Transverse colon (tissue), 4 donors: ENCODE data around the gene SH3RF3.

ENCODE experiments used
- CTCF ChIP-seq, 5 experiments: fragments of 200-600 bp in 3 of 5; fragments of 450-650 bp in 2 of 5; sonication (generic) in 3 of 5; IDR thresholded peaks; 1 replicate in 2 of 5; 2 replicates in 3 of 5; pipeline ENCODE4 v1.5.1; 2016 to 2017; ENCODE audit warnings: antibody characterized with exemption in 5 of 5, inconsistent platforms in 3 of 5, mild to moderate bottlenecking in 2 of 5, moderate library complexity in 1 of 5
- EP300 ChIP-seq: sonication (generic); formaldehyde crosslinking; IDR thresholded peaks from one replicate; pipeline ENCODE4 v1.6.1; 2017; ENCODE audit warnings: antibody characterized with exemption, low read depth
- POLR2A ChIP-seq: fragments of 450-650 bp; IDR thresholded peaks from one replicate; pipeline ENCODE4 v1.6.1; 2016; ENCODE audit warnings: antibody characterized with exemption, mild to moderate bottlenecking, moderate library complexity
- POLR2AphosphoS5 ChIP-seq, 3 donors: sonication (generic); formaldehyde crosslinking; IDR thresholded peaks; one replicate each; pipeline ENCODE4 v1.6.1; 2016; ENCODE audit warnings: antibody characterized with exemption in 3 of 3

- TF ChIP-seq CTCF (IDR thresholded peaks at IDR 0.05) (no peak), POLR2A (no peak), POLR2AphosphoS5 (IDR thresholded peaks at IDR 0.05) (no peak), EP300 (no peak)
Observed at GRCh38 chr2:109144721-109145120, 15.7 kb downstream of the SH3RF3 start.
